SHP77 (cell line): ENCODE results near the gene SCP2D1.

ENCODE experiments used
- DNase-seq, 2 experiments: peaks; one replicate each; lab custom pipeline; 2025; lab: John Stamatoyannopoulos, UW

Gene SCP2D1

DNA sequence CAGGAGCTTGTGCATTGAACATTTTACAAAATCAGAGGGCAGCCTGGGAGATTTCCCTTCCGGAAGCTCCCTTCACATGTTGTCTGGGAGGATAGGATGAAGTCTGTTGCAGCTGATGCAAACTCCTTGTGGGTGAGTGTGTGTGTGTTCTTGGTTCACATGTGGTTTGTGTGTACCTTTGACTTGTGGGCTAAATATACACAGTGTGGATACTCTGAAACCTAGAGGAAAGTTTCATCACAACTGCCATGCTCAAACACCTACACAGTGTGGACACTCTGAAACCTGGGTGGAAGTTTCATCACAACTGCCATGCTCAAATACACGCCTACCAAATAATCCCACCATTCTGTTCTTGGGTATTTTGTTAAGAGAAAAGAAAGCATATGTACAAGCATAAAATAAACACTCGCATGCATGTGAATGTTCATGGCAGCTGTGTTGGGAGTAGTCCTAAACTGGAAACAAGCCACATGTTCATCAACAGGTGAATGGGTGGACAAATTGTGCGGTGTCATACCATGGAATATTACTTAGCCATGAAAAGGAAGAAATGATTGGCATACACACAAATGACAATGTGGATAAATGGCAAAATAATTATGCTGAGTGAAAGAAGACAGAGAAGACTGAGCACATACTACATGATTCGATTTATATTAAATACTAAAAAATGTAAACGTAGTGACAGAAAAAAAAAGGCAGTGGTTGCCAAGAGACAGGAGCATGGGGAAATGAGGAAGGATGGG, 1.8 kb downstream of the SCP2D1 start:
- DNase-seq: no peak

DNA sequence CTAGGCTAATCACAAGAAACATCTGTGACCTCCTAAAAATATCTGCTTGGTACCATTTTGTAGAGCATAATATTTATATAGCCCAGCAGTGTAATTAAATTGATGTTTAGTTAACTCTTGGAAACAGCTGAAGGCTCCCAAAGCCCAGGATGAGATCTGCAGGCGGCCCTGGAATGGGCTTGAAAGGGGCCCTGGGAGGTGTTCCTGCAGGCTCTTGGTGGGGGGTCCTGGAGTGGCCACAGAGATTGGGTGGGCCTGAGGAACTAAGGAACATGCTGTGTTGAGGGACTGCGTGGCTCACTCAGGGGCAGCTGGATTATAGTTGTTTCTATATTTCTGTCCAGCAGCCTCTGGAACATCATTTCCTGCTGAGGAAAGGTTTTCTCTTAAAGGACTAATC, 9.2 kb downstream of the SCP2D1 start:
- no peak for DNase-seq

DNA sequence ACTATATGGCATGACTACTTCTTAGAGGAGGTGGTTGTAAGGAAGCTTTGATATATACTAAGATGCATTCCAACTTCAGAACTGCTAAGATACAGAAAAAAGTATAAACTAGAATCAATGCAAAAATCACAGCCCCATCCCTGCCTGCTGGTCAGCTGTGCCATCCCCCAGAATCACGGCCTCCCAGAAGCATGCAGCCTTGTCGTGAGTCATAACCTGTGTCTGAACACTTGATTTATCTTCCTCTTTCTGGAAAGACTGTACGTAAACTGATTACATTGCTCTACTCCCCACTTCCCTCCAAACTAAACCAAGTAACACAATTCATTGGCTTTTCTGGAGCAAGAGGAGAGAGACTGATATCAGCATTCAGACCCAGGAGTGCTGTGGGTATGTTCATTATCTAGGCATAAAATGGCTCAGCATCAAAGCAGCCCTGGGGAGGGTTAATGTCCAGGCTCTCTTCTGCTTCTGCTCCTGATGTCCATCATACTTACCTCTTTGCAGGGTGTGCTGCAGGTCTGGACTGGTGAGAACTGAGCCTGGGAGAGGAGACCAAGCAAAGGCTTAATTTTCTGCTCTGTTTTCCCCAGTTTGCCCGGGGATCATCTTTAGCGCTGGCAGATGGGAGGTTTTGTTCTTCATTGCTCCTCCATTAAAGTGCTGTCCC, 18.4 kb downstream of the SCP2D1 start:
- no peak for DNase-seq

DNA sequence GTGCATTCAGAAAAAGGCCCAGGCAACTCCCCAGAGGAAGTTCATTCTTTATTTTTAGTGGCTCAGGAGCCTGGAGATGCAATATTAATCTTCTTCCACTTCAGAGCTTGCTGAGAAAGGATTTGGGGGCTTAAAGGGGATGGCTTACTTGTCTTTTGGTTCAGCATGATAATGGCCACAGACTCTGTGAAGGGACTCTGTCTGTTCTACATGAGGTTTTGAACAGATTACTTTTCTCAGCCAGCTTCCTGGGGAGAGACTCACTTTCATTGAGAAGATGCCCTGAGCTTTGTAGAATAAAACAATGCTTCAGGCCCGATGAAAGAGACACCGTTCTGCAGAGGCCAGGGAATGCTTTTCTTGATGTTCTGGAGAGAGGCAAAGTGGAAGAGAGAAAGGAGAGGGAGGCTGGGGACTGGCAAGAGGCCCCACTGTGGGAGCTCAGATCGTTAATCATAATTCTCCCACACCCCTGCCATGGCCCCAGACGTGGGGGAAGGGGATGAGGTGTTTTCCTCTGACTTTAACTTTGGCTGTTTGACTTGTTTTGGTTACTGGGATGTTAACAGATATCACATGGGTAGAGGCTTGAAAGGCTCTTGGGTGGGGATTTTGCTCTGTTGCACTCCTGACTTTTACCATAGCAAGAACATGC, 19.1 kb downstream of the SCP2D1 start:
- no peak for DNase-seq

DNA sequence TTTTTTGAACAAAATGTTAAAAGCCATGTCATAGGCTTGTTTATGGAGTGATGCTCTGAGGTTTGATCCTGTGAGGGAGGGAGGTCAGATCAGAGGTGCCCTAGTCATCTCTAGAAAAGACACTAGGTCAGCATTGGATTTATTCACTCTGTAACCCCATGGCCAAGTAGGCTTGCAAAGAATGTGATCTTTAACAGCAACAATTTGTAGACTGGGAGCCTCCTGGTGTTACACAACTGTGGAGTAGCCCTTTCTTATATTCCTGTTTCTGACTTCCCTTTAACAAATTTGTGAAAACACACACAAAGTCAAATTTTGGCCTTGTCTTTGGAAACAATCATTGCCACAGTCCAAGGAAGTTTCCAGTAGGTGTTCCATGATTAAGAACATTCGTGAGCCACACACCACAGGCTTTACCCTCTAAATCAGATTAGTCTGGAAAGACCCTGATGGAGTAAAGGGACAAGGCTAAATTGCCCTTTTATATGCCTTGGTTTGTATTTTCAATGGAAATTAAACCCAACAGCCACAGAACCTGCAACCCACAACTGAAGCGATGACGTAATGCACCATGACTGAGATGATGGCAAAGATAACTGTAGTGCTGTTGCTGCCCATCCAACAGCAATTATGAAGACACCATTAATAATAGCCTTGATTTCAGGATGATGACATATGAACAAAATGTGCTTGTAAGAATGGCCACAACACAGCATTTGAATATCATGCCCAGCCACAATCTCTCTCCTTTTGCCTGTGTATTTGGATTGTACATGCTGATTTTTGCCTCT, 22.1 kb downstream of the SCP2D1 start:
- DNase-seq: no peak

DNA sequence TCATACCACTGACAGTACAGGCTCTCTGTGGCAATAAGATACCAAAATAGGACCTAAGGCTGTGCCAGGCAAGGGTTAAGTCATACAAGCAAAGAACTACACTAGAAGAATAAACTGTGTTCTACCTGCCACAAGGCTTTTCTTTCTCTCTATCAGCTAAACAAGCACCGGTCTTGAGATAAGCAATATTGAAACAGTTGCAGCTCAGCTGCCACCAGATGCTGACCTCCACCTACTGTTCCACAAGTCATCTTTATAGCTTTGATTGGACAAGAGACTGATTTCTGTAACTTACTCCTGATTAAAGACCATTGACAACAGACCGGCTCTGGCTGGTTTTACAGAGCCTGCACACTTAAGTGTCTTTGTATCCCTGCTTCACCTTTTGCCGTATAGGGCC, 24.1 kb downstream of the SCP2D1 start:
- DNase-seq: no peak

DNA sequence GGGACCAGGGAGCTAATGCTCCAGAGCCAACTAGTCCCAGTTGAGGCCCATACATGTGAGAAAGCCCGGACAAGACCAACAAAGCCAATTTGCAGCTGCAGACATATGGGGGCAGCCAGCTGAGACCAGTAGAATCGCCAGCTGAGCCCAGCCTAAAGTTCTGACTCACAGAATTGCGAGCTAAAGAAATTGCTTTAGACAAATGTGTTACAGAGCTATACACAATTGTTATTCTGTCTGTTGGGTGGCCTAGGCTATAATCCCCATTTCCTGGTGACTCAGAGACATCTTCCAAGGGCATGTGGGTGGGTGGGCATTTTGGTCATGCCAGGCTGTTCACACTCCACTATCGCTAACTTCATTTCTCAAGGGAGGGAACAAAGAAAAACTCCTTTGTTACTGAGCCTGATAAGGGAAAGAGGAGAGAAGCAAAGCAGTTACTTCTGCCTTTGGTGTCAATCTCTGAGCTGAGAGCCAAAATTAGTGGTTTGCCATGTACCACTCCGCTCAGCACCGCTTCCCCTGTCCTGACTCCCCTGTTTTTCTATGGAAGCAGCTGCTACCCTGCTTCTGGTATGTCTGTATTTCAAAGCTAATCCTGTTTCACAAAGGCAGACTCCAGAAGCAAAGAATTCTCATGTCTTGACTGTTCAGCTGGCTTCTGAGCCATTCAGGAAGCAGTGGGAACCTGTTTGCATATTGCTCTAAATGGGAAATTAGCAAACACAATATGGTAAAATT, 26.1 kb downstream of the SCP2D1 start:
- no peak for DNase-seq

DNA sequence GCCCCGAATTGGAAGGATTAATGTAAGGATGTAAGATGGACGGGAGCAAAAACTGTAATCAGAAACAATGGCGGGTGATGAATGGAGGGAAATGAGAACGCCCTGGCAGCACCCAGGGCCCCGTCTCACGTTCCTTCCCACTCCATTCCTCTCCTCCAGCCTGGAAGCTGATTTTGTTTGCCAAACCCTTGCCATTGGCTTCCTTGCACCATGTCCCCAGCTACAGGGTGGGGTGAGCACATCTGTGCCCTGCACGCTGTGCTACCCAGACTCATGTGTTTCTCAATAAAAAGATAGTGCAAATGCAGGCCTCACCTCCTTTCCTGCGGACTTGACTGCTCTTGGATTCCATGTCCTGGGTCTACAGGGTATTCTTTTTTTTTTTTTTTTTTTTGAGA, 26.7 kb downstream of the SCP2D1 start:
- DNase-seq: no peak

DNA sequence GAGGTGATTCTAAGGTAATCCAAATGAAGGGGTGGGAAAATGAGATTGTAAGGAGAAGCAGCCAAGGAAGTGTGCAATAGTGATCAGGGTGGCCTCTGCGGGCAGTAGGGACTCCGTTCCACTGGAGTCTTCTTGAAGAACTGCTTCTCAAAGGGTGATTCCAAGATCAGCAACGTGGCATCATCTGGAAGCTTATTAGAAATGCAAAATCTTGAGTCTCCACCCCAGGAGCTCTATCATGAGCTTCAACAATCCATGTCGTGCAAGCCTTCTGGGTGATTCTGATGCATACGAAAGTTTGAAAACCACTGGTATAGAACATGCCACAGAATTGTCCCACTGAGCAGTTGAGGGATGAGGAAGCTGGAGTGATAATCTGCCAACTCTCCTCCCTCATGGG, 31.4 kb downstream of the SCP2D1 start:
- DNase-seq: no peak

DNA sequence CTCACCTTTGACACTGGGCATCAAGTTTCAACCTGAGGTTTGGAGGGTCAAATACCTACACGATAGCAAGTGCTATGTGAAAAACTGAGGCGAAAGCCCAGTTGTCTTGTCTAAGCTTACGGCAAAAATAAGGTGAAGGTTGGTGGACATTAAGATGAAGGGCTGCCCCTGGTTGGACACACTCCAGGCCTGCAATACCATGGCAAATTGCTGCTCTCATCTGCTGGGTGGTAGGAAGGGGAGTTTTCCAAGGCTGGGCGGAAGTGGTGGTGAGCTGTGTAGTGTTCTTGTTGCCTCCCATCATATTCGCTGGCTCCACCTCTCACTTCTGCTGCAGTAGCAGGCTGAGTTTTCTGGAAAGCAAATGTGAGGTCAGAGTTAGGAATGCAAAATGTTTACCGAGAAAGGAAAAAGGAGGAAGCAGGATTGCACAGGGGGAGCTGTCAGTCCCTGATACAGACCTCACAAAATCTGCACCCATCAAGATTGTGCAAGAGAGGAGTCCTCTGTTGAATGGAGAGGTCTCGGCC, 33.7 kb downstream of the SCP2D1 start:
- no peak for DNase-seq

DNA sequence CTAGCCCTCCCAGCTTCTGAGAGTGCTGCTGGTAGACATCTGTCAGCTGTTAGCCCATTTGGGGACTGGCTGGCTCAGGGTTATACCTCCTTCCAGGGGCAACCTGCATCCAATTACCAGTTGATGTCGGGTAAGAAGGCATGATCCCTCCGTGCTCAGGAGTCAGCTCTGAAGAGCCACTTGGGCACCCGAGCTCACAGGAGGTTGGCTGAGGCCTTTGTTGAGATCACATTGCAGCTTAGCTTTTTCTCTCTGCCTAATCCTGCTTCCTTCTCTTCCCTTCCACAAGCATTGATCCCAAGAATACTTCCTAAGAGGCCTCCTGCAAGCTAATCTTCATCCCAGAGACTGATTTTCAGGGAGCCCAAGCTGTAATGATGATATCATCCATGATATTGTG, 35.5 kb downstream of the SCP2D1 start:
- no peak for DNase-seq

DNA sequence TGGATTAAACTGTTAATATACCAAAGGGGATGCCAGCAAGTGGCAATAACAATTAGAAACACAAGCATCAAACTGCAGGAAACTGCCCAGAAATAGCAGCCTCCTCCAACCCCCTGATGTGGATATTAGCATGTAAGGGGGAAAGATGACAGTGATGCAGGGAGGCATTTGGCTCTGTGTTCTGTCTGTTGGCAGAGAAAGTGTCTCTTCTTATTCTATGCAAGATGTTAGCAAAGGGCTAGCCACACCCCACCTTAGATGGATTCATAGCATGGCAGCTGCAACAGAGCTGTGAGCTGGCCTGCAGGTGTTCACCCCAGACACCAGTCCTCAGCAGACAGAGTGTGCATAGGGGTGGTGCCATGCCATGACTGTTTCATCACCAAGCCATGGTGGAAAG, 38.0 kb downstream of the SCP2D1 start:
- no peak for DNase-seq

DNA sequence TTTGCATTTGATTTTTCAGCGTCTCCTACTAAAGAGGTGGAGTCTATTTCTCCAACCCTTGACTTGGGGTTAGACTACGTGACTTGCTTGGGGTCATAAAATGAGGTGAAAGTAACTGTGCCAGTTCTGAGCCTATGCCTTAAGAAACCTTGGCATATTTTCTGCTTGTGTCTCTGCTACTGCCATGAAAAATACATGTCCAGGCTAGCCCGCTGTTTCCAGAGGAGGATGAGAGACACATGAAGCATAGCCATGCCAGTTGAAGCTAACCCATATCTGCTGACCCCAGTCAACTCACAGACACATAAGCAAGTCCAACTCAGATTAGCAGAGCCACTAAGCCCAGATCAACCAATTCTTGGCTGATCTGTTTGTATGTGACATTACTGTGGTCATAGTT, 38.7 kb downstream of the SCP2D1 start:
- no peak for DNase-seq

DNA sequence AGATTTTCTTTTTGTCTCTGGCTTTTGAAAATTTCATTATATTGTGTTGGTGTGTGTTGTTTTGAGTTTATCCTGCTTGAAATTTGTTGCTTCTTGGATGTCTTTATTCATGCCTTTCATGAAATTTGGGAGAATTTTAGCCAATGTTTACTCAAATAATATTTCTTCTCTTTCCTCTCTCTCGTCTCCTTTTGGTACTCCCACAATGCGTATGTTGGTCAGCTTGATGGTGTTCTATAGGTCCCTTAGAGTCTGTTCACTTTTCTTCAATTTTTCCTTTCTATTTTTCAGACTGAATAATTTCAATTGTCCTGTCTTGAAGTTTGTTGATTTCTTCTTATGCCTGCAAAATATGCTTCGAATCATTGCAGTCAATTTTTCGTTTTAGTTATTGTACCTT, 39.6 kb downstream of the SCP2D1 start:
- no peak for DNase-seq

DNA sequence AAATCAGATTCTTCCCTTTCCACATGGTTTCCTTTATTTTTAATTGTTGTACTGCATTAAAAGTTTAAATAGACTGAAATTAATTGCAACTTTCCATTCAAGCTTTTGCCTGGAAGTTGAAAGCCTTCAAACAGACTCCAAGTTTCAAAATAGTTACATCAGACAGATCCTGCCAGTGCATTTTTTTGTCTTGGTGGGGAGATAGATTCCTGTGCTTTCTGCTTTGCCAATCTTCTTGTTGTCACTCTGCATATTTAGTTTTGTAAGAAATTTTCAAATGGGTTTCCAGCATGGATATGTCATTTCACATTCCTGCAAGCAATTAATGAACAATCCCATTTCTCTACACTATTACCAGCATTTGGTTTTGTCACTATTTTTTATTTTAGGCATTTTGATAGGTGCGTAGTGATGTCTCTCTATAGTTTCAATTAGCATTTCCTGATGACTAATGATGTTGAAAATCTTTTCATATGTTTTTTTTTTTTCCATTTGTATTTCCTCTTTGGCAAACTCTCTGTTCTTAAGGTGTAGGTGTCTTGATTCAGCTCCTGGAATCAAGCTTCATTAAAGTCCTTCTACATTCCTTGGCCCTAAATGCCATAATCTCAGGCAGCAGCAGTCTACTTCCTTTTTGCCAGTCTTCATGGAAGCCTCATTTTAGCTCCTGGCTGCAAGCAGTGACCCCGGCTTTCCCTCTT, 40.5 kb downstream of the SCP2D1 start:
- no peak for DNase-seq

DNA sequence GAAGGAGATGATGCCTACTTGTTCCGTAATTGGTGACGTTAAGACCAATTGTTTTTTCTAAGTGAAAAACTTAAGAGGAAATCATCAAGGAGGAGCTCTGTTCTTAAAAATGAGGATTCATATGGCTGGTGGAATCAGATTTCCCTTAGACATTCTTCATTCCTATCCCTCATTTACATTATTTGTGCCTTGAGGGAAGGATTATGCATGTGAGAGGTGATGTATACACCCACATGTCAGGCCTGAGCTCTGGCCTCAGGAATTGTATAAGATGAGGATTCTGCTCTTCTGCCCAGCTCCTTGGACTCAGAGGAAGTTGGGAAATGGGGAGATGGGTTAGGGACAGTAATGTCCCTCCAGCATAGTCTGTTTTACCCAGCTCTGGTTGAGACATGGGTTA, 42.3 kb downstream of the SCP2D1 start:
- no peak for DNase-seq

DNA sequence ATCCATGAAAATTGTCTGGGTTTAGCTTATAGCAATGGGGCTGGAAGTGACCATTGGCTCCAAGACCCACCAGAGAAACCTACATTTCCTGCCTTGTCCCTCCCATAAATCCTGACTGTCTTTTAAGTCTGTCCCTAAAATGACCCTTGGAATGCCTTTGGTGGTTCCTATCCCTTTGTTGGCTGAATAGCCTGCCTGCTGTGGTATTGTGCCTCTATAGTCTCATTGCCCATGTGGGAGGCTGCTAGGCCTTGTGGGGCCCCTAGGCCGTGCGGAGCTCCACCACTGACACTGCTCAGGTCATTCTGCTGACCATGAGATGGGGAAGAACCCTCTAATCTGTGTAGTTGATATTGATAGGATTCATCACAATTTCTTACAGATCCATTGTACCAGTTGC, 43.3 kb downstream of the SCP2D1 start:
- DNase-seq: no peak

DNA sequence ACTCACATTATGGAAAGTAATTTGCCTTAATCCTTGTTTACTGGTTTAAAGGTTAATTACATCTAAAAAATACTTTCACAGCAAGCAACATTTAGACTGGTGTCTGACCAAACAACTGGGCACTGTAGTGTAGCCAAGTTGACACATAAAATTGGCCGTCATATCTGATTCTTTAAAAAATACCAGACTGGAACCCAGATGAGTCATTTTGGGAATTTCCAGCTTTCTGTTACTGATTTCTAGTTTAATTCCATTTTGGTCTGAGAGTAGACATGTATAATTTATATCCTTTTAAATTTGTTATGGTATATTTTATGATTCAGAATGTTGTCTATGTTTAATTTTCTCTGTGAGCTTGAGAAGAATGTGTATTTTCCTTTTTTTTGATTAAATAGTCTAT, 44.1 kb downstream of the SCP2D1 start:
- DNase-seq: no peak

DNA sequence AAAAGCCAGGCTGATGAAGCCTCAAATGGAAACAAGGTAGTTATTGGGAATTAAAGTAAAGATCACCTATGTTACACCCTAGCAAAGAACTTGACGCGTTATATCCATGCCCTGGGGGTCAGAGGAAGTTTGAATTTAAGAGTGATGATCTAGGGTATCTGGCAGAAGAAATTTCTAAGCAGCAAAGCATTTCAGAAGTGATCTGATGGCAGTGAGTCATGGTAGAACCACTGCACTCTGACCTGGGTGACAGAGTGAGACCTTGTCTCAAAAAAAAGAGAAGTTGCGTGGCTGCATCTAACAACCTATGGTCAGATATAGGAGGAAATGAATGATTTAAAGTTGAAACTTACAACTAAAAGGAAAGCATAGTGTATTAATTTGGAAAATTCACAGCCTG, 45.2 kb downstream of the SCP2D1 start:
- DNase-seq: no peak
